ENCODE results near the gene PTP4A2.

GRCh38 chr1:31970873-31971272 is 32.7 kb upstream of the PTP4A2 start:
- TF ChIP-seq CTCF (IDR thresholded peaks at IDR 0.05) (no peak), POLR2A (IDR thresholded peaks at IDR 0.05) (no peak), POLR2AphosphoS5 (IDR thresholded peaks at IDR 0.05) (no peak)
